Muscle of back (tissue), 11 donors: Measurements from ENCODE around the gene ARGLU1. TPM values are rescaled to one million over a fixed set of nuclear protein-coding genes. Genes with fewer than 3 reads are reported as not detected.
A peak's percentile ranks its signal among the peaks of the same experiment; 100 is the strongest.

Source experiments
- DNase-seq, 3 donors: peaks; one replicate each; pipeline versions ENCODE4 v3.0.0 to v3.0.0-alpha.2; 2013
- polyA plus RNA-seq, 10 donors: library from polyadenylated mRNA; unstranded; fragments of 120-200 nt; gene quantifications; one replicate each; pipeline ENCODE4 v1.2.1, GENCODE V29; 2013; ENCODE audit not compliant: insufficient read length in 10 of 10

The ARGLU1 gene
- polyA plus RNA-seq, 10 donors = 103 to 168 (median 132) TPM

- no peak for DNase-seq
Observed at GRCh38 chr13:106550570-106551135, 17.3 kb downstream of the ARGLU1 start.

GRCh38 chr13:106548064-106548696 lies 19.8 kb downstream of the ARGLU1 start:
- DNase-seq = no peak

GRCh38 chr13:106541826-106542225 lies 26.1 kb downstream of the ARGLU1 start:
- no peak for DNase-seq

GRCh38 chr13:106540613-106541012 lies 27.3 kb downstream of the ARGLU1 start:
- DNase-seq = no peak

- no peak for DNase-seq
Observed at GRCh38 chr13:106537521-106537920, 30.4 kb downstream of the ARGLU1 start.

- peak; percentile 87 to 96 (median 96) for DNase-seq
Observed at GRCh38 chr13:106536244-106537034, 31.5 kb downstream of the ARGLU1 start.

GRCh38 chr13:106535552-106536243 lies 32.2 kb downstream of the ARGLU1 start, which contains the start of gene EFNB2:
Gene EFNB2 (minus strand): TSS chr13:106535662. CDS start chr13:106534964, 698 bp downstream.
- peak; percentile 93 to 96 (median 94) for DNase-seq

GRCh38 chr13:106534639-106535551 lies 33.0 kb downstream of the ARGLU1 start:
- peak in 2 of 3 donors; percentile 31 to 70 for DNase-seq

- DNase-seq = peak in 2 of 3 donors; percentile 49 to 80
Observed at GRCh38 chr13:106533943-106534638, 33.8 kb downstream of the ARGLU1 start.

- peak; percentile 78 to 92 (median 86) for DNase-seq
Observed at GRCh38 chr13:106533101-106533942, 34.6 kb downstream of the ARGLU1 start.

GRCh38 chr13:106532111-106532929 lies 35.6 kb downstream of the ARGLU1 start:
- peak in 2 of 3 donors; percentile 16 to 65 for DNase-seq

- DNase-seq = no peak
Observed at GRCh38 chr13:106530980-106531481, 36.9 kb downstream of the ARGLU1 start.

- DNase-seq = no peak
Observed at GRCh38 chr13:106530171-106530851, 37.6 kb downstream of the ARGLU1 start.

- no peak for DNase-seq
Observed at GRCh38 chr13:106529415-106530170, 38.3 kb downstream of the ARGLU1 start.

GRCh38 chr13:106528718-106529414 lies 39.1 kb downstream of the ARGLU1 start:
- DNase-seq = no peak

- DNase-seq = no peak
Observed at GRCh38 chr13:106527826-106528225, 40.1 kb downstream of the ARGLU1 start.
